ENCODE results near the gene MAFF.
A peak's percentile ranks its signal among the peaks of the same experiment; 100 is the strongest.
"Not testable (repeated sequence)": the region's sequence is repeated elsewhere in the genome, so short reads cannot be mapped to it uniquely, and the experiment has no call there.

The MAFF gene

GRCh38 chr22:38177926-38178604 is 23.7 kb upstream of the MAFF start:
- ChIA-PET CTCF (interaction anchor here (0.7 kb wide), 1 partner anchor 63 kb away, joined by 5 read pairs; no protein-coding TSS in a partner anchor), POLR2A (ENCODE audit: low non-redundant PET) (no interaction called here)
- peak overlapping the region; percentile 90 for H3K27ac ChIP-seq
- DNase-seq (ENCODE audit: low spot score) = no peak
- TF ChIP-seq CTCF (conservative IDR thresholded peaks at IDR 0.05; ENCODE audit: low read depth) = no peak

GRCh38 chr22:38178605-38178937 is 23.2 kb upstream of the MAFF start:
- POLR2A ChIA-PET (ENCODE audit: low non-redundant PET) = not testable (repeated sequence)
- CTCF ChIA-PET = interaction anchor here (0.7 kb wide), 1 partner anchor 64 kb away, joined by 5 read pairs; no protein-coding TSS in a partner anchor
- H3K27ac ChIP-seq = peak overlapping the region; percentile 90

GRCh38 chr22:38180841-38181452 is 20.8 kb upstream of the MAFF start:
- ChIA-PET POLR2A (ENCODE audit: low non-redundant PET) (interaction anchor here (1.2 kb wide), 1 partner anchor 20 kb away, joined by 5 read pairs; the partner anchor contains the start of gene MAFF), CTCF (interaction anchor here (1.5 kb wide), 1 partner anchor 66 kb away, joined by 4 read pairs; no protein-coding TSS in a partner anchor)
- TF ChIP-seq CTCF (conservative IDR thresholded peaks at IDR 0.05; ENCODE audit: low read depth) = no peak
- peak overlapping the region; percentile 93 for H3K27ac ChIP-seq
- no peak for DNase-seq (ENCODE audit: low spot score)

More at GRCh38 chr22:38178605-38178937, 23.2 kb upstream of the MAFF start:
- not testable (repeated sequence) for DNase-seq (ENCODE audit: low spot score)

- POLR2A ChIA-PET (ENCODE audit: low non-redundant PET) = interaction anchor here (0.6 to 1.2 kb wide), 4 partner anchors 11 to 91 kb away, joined by 3 to 6 read pairs (median 4); partner anchors contain the start of gene MAFF
- H3K27ac ChIP-seq = peak within 1 kb of the TSS; percentile 93
- DNase-seq (ENCODE audit: low spot score) = peak; percentile 95
- TF ChIP-seq CTCF (conservative IDR thresholded peaks at IDR 0.05; ENCODE audit: low read depth) = no peak
- CTCF ChIA-PET = interaction anchor here (0.7 to 1.5 kb wide), 3 partner anchors 11 to 102 kb away, joined by 3 to 5 read pairs (median 4); no protein-coding TSS in a partner anchor
Measured at GRCh38 chr22:38181453-38182200, 20.2 kb upstream of the MAFF start, which contains the start of gene PLA2G6. PLA2G6 (minus strand) TSS chr22:38181830; CDS start chr22:38169426, 12,404 bp downstream.

- no peak for DNase-seq (ENCODE audit: low spot score)
- CTCF ChIA-PET = no interaction called here
- no peak for TF ChIP-seq CTCF (conservative IDR thresholded peaks at IDR 0.05; ENCODE audit: low read depth)
- H3K27ac ChIP-seq = no peak overlapping the region
- POLR2A ChIA-PET (ENCODE audit: low non-redundant PET) = no interaction called here
Measured at GRCh38 chr22:38184788-38185187, 17.0 kb upstream of the MAFF start.

- no peak for TF ChIP-seq CTCF (conservative IDR thresholded peaks at IDR 0.05; ENCODE audit: low read depth)
- no peak for DNase-seq (ENCODE audit: low spot score)
- ChIA-PET CTCF (interaction anchor here (0.7 kb wide), 1 partner anchor 12 kb away, joined by 3 read pairs; no protein-coding TSS in a partner anchor), POLR2A (ENCODE audit: low non-redundant PET) (no interaction called here)
- no peak overlapping the region for H3K27ac ChIP-seq
Measured at GRCh38 chr22:38186429-38186828, 15.4 kb upstream of the MAFF start.
